HCT116 (cell line): ENCODE measurements around the gene C14orf93.
"Not testable (repeated sequence)": the region's sequence is repeated elsewhere in the genome, so short reads cannot be mapped to it uniquely, and the experiment has no call there.

Experiments
- EZH2 ChIP-seq: fragments of 200-600 bp; sonication (generic); IDR thresholded peaks from 2 replicates; pipeline ENCODE4 v1.6.1; 2017; ENCODE audit warnings: antibody characterized with exemption, mixed run types
- TF ChIP-seq, protein P1 (sequence below), 3 experiments: fragments of 200-600 bp in 1 of 3; sonication (generic) in 1 of 3; IDR thresholded peaks in 2 of 3; conservative IDR thresholded peaks in 1 of 3; 2 replicates each; pipeline ENCODE4 v1.5.1; 2012 to 2017; ENCODE audit warnings: low read depth in 2 of 3, low read length in 2 of 3, antibody characterized with exemption in 1 of 3, borderline replicate concordance in 1 of 3, control low read depth in 1 of 3, mild to moderate bottlenecking in 1 of 3, mixed read lengths in 1 of 3, mixed run types in 1 of 3, moderate library complexity in 1 of 3; ENCODE audit not compliant: insufficient read depth in 1 of 3

DNA sequence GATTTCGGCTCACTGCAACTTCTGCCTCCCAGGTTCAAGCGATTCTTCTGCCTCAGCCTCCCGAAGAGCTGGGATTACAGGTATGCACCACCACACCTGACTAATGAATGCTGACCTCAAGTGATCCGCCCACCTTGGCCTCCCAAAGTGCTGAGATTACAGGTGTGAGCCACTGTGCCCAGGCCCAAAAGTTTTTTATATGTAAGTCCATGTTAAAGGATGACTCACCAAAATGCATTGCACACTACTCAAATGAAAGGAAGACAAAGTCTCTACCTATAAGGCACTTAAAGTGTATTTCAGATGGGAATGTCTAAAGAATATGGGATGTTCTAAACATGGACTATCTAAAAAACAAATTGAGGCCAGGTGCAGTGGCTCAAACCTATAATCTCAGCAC lies 5.7 kb downstream of the C14orf93 start:
- TF ChIP-seq, protein P1, sequence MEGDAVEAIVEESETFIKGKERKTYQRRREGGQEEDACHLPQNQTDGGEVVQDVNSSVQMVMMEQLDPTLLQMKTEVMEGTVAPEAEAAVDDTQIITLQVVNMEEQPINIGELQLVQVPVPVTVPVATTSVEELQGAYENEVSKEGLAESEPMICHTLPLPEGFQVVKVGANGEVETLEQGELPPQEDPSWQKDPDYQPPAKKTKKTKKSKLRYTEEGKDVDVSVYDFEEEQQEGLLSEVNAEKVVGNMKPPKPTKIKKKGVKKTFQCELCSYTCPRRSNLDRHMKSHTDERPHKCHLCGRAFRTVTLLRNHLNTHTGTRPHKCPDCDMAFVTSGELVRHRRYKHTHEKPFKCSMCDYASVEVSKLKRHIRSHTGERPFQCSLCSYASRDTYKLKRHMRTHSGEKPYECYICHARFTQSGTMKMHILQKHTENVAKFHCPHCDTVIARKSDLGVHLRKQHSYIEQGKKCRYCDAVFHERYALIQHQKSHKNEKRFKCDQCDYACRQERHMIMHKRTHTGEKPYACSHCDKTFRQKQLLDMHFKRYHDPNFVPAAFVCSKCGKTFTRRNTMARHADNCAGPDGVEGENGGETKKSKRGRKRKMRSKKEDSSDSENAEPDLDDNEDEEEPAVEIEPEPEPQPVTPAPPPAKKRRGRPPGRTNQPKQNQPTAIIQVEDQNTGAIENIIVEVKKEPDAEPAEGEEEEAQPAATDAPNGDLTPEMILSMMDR (IDR thresholded peaks at IDR 0.05 in 2 of 3, conservative IDR thresholded peaks at IDR 0.05 in 1 of 3; ENCODE audit: borderline replicate concordance in 1 of 3, insufficient read depth in 1 of 3, low read depth in 2 of 3, low read length in 2 of 3): not testable (repeated sequence)
- not testable (repeated sequence) for TF ChIP-seq EZH2
